SW 1271 (cell line): ENCODE measurements around the gene PRKD3.

Source experiments
- DNase-seq, 2 experiments: peaks; one replicate each; lab custom pipeline; 2025; lab: John Stamatoyannopoulos, UW

The PRKD3 gene

DNA sequence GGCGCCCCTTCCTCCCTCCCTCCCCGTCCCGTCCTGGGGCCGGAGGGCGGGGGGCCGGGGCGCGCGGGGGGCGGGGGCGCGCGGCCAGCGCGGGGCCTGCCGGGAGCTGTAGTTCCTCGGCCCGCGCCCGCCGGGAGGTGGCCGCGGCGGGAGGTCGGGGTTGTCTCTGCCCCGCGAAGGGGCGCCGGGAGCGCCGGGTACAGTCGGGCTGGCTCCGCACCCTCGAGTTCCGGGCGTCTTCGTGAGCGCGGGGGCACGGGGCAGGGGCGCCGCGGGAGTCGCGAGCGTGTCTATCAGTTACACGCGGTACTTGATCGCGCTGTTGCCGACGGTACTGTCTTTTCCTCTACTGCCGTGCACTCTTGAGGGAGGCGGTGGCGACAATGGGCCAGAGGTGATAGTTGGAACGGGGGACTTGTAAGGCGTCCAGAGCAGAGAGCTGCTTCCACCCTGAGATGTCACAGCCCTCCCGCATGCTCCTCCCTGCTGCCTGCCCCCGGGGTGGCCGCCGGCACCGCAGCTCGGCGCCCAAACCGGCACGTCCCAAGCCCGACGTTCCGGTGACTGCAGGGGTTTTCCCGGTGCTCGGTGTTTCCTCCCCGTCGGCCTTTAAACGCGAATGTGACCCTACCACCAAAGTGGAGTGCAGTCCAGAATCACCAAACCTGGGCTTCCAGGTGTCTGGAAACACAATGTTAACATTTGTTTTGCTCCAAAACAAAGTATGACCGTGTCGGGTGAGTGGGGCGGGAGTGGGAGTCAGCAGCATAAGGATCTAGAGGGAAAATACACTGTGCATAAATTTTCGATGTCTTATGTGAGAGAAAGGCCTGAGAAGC, at the start of gene PRKD3:
TSS of gene PRKD3 (minus strand) at position 48 of the 839 bp plus-strand sequence. CDS start 8,309 bp downstream, outside the sequence.
- DNase-seq = peak in 1 of 2 experiments; percentile 53

- DNase-seq = no peak
Measured at GRCh38 chr2:37372000-37372399, 47.4 kb upstream of the PRKD3 start.

DNA sequence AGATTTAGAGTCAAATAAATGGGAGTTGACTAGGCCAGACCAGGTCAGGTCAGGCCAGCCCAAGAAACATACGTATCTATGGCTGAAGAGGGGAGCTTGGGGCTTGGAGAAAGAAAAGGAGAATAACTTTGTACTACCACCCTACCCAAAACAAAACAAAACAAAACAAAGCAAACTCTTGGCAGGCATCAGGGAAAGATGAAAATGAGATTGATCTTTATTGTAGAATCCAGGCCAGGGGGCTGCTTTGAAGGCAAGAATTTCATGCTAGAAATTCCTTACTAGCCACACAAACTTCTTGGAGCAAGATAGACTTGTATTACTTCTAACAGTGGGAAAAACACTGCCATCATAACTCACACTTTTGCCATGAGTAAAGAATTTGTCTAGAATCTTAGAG, 46.0 kb upstream of the PRKD3 start:
- no peak for DNase-seq

GRCh38 chr2:37367984-37368383, 43.4 kb upstream of the PRKD3 start:
- no peak for DNase-seq

DNA sequence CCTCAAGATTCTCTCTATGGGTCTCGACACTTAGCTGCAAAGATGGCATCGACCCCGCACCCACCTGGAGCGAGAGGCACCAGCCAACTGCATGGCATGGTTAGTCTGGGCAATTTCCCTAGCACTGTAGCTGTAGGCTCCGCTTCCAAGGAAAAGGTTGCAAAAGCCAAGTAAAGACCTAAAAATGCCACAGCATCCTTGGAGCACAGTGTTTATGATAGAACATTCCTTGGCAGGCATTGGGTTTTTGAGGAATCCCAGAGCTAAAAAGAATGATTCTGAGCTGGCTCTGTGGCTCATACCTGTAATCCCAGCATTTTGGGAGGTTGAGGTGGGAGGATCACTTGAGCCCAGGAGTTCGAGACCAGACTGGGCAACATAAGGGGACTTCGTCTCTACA, 42.7 kb upstream of the PRKD3 start:
- DNase-seq = no peak

DNA sequence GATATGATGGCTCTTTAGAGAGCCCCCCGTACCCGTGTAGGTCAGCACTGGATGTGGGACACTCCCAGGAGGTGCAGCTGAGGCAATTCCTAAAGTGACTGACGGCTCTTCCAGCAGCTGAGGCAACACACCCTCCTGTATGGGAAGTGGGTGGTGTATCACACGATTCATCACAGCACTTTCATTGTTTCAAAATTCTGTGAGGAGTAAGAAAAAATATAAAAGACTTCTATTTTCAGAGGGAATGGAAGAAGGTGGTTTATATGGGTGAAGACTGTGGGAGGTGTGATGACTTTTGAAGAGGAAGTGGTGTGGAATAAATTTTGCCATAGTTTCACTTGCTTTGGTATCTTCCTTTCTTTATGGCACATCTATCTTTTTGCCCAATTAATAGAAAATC, 42.1 kb upstream of the PRKD3 start:
- no peak for DNase-seq

DNA sequence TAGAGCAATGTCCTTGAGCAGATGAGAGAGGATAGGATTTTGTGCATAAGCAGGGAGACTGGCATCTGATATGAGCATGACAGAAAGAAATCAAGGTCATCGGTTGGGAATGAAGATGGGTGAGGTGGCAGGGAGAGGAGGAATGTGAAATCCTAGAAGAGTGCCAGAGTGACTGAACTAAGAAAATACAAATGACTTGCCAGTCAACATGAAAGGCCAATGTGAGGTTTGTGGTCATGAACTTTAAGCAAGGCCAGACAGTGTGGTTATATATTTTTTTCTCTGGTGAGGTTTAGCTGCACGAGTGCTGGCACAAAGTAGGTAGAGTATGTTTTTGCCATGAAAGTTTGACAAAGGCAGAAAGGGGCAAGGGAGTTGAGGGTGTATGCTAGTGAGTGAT, 41.0 kb upstream of the PRKD3 start:
- no peak for DNase-seq

- DNase-seq = no peak
Measured at GRCh38 chr2:37364351-37364750, 39.7 kb upstream of the PRKD3 start.

DNA sequence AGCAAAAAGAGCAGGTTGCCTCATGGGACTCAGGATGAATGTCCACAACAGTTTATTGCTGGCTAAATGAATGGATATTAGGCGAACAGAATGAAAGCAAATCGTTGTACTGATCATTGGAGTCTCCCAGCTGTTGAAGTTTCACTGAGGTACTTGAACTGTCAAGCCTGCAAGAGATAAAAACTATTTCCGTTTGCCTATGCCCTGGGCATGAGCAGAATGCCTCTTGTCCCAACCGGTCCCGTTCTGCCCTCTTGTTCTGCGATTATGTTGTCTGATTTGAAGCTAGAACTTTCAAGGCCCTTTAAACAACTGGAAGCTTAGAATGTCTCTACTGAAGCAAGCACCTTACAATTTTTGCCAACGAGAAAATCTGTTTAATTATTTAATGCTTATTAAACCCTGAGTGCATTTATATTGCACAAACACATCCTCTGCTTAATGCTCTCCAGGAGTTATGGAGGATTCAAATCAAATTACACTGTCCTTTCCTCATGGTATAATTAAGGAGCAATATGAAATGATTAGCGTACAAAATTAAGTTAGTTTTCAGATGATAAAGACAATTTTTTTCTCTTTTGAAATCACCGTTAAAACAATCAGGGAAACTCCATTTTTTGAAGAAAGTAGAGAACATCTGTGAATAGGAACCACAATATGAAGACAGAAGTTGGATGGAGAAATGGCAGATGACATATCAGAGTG, 37.5 kb upstream of the PRKD3 start:
- no peak for DNase-seq

DNA sequence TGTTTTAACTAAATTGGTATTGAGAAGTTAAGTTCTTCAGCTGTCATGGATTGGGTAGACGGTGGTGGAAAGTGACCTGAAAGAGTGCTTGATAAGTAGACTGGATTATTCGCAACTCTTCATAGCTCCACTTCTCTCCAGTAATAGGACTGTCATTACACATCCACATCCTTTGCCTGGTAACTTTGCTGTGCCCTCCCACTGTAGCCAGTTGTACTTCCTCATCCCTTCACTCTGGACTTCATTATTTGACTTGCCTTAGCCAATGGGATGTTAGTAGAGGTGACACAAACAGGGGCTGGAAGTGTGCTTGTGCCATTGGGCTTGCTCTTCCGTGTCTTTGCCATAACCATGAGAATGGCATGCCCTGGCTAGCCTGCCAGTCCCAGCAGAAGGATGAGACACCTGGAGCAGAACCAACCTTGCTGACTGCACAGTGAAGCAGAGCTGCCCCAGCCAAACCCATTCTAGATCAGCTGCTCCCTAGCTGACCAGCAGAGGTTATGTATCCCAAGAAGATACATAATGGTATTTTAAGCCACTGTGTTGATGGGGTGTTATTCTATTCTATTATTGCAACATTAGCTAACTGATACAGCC, 36.7 kb upstream of the PRKD3 start:
- no peak for DNase-seq

- no peak for DNase-seq
Measured at GRCh38 chr2:37358466-37358865, 33.8 kb upstream of the PRKD3 start.

GRCh38 chr2:37357530-37357929, 32.9 kb upstream of the PRKD3 start:
- no peak for DNase-seq

DNA sequence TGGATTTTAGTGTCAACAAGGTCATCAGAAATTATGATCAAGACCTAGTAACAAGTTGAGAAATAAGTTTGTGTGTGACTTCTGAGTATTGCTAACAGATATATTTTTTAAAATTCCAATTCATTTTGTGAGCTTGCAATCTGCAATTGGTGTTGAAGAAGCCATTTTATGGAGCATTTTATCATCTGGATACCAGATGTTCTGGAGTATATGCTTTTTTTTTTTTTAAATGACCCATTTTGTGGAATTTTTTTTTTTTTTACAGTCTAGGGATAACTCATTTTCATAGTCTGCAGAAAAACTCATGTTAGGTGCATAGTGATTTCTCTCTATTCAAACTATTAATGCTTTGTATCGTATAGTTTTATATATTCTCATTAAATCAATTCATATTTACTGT, 32.4 kb upstream of the PRKD3 start:
- DNase-seq = no peak

- no peak for DNase-seq
Measured at GRCh38 chr2:37356299-37356698, 31.7 kb upstream of the PRKD3 start.

- DNase-seq = no peak
Measured at GRCh38 chr2:37355735-37356134, 31.1 kb upstream of the PRKD3 start.

- no peak for DNase-seq
Measured at GRCh38 chr2:37354531-37354930, 29.9 kb upstream of the PRKD3 start.

DNA sequence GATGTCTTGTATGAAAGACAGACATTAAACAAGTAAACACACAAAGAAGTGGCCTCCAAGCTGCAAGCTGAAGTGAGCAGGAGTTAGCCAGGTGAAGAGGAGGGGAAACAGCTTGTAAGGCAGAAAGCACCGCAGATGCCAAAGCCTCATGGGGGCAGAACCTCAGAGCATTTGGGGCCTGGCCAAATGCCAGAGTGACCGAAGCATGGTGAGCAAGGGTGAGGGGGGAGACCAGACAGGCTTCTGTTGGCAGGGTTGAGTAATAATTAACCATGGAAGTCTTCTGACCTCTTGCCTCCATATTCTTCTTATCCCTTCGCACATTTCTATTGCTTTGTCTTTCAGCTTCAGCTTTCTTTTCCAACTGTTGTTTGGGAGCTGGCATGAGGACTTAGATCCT, 25.4 kb upstream of the PRKD3 start:
- DNase-seq = no peak

DNA sequence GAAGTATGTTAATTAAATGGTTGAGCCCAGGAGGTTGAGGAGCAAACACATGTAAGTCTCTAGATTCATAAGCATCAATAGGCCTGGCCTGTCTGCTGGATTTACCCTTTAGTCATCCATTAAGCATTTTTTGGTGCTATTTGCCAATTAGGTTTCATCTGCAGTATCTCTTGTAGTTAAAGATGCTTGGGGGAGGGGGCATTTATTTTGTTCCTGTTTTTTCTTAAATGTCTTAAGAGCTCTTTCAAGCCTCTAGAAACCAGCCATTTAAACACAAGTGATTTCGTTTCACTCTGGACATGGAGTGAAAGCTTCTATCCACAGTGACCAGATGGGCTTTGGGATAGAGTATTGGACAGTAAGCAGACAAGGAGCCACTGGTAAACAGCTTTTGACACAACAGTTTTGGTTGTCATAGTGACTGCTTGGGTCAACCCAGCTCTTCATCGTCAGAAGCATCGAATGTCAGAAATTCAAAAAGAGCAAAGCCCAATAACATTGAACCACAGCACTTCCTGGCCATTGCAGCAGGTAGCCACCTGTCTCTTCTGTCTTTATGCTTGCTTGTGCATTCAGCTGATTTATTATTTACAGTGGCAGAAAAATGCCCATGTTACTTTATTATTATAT, 24.7 kb upstream of the PRKD3 start:
- DNase-seq = no peak

- DNase-seq = no peak
Measured at GRCh38 chr2:37348155-37348554, 23.5 kb upstream of the PRKD3 start.

GRCh38 chr2:37344453-37345361, 20.1 kb upstream of the PRKD3 start, which contains the start of gene QPCT:
Gene QPCT, plus strand, starts transcription at chr2:37344630. Its CDS starts 102 bp downstream, at chr2:37344732.
- no peak for DNase-seq
